ENCODE data around the gene ADAMTS3.

DNA sequence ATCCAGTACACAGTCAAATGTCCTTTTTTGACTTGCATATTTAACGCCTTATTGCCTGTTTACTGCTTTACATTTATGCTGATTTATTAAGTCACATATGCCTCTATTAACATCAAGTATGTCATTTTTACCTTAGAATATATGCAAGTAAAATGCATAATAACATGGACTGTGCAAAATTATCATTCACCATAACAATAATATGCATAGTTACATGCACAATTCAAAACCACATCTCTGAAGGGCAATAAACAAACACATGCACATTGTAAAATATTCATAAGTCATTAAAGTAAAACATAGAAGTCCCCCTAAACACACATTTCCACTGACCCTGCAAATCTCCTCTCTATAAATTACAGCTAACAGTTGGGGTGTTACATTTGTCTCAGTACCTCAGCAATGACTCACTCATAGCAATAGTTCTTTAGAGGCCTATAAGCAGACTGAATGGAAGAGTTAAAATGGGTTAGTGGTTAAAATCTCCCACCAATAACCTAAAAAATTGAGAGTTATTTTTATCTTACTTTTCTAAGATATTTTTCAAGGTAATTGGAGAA lies 61.1 kb downstream of the ADAMTS3 start:
- TF ChIP-seq, protein P1, sequence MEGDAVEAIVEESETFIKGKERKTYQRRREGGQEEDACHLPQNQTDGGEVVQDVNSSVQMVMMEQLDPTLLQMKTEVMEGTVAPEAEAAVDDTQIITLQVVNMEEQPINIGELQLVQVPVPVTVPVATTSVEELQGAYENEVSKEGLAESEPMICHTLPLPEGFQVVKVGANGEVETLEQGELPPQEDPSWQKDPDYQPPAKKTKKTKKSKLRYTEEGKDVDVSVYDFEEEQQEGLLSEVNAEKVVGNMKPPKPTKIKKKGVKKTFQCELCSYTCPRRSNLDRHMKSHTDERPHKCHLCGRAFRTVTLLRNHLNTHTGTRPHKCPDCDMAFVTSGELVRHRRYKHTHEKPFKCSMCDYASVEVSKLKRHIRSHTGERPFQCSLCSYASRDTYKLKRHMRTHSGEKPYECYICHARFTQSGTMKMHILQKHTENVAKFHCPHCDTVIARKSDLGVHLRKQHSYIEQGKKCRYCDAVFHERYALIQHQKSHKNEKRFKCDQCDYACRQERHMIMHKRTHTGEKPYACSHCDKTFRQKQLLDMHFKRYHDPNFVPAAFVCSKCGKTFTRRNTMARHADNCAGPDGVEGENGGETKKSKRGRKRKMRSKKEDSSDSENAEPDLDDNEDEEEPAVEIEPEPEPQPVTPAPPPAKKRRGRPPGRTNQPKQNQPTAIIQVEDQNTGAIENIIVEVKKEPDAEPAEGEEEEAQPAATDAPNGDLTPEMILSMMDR (IDR thresholded peaks at IDR 0.05), result no peak
- TF ChIP-seq POLR2A (IDR thresholded peaks at IDR 0.05), result no peak

Data from thyroid gland (tissue), 4 donors.